T follicular helper cell (primary cell): ENCODE results near the gene C1orf74.

Experiments
- DNase-seq: peaks from one replicate; pipeline ENCODE4 v3.0.0-alpha.2; 2020; ENCODE audit warnings: low read depth
- total RNA-seq, 2 experiments: gene quantifications; one replicate each; lab custom pipeline; 2026; lab: John Stamatoyannopoulos, UW

Gene C1orf74
- total RNA-seq, result 0.48 to 0.61 reads per million in 2 experiments

GRCh38 chr1:209784265-209785169 lies at the start of gene C1orf74:
TSS of gene C1orf74 (minus strand) at chr1:209784559. CDS start at chr1:209783634, 925 bp downstream.
- DNase-seq, result peak; percentile 99

GRCh38 chr1:209831615-209832014 lies 47.3 kb upstream of the C1orf74 start:
- no peak for DNase-seq

GRCh38 chr1:209830722-209831121 lies 46.4 kb upstream of the C1orf74 start:
- DNase-seq, result no peak

GRCh38 chr1:209829716-209830115 lies 45.4 kb upstream of the C1orf74 start:
- DNase-seq, result no peak

- DNase-seq, result peak; percentile 87
These were observed 43.3 kb upstream of the C1orf74 start, which contains the start of gene UTP25 for GRCh38 chr1:209827384-209828262. TSS of gene UTP25 (plus strand) at chr1:209827972. CDS start at chr1:209828064, 92 bp downstream.

- DNase-seq, result no peak
These were observed 41.5 kb upstream of the C1orf74 start for GRCh38 chr1:209825591-209826434.

- DNase-seq, result no peak
These were observed 39.0 kb upstream of the C1orf74 start for GRCh38 chr1:209823143-209824041.

- DNase-seq, result no peak
These were observed 38.3 kb upstream of the C1orf74 start for GRCh38 chr1:209822706-209823105.

GRCh38 chr1:209820986-209821385 lies 36.6 kb upstream of the C1orf74 start:
- no peak for DNase-seq

- DNase-seq, result no peak
These were observed 34.7 kb upstream of the C1orf74 start for GRCh38 chr1:209819058-209819457.

- DNase-seq, result no peak
These were observed 33.3 kb upstream of the C1orf74 start for GRCh38 chr1:209817691-209818090.

- no peak for DNase-seq
These were observed 32.6 kb upstream of the C1orf74 start for GRCh38 chr1:209816923-209817322.

- DNase-seq, result no peak
These were observed 31.6 kb upstream of the C1orf74 start for GRCh38 chr1:209815931-209816341.

GRCh38 chr1:209815490-209815889 lies 31.1 kb upstream of the C1orf74 start:
- DNase-seq, result no peak

GRCh38 chr1:209813902-209814301 lies 29.5 kb upstream of the C1orf74 start:
- DNase-seq, result no peak

- no peak for DNase-seq
These were observed 26.4 kb upstream of the C1orf74 start for GRCh38 chr1:209810783-209811182.

- no peak for DNase-seq
These were observed 25.3 kb upstream of the C1orf74 start for GRCh38 chr1:209809611-209810010.

GRCh38 chr1:209808059-209808581 lies 23.8 kb upstream of the C1orf74 start:
- no peak for DNase-seq

- DNase-seq, result no peak
These were observed 23.1 kb upstream of the C1orf74 start for GRCh38 chr1:209807509-209807908.
